Measurements from ENCODE around the gene SMARCA2. TPM values are rescaled to one million over a fixed set of nuclear protein-coding genes. Genes with fewer than 3 reads are reported as not detected.

SMARCA2 gene
- total and polyA plus RNA-seq, 10 of the 15 experiments (the other 5 are each of a cell fraction or from before 2014, with no cell fraction given) = 100 to 392 (median 204) TPM

- H3K9me3 ChIP-seq (replicated peaks; ENCODE audit: control insufficient read depth, insufficient read depth, low read length) = no peaks in the 10 kb centered on the region
- CTCF ChIA-PET = interaction anchor here (0.6 to 1.6 kb wide), 2 partner anchors 13 to 275 kb away, joined by 3 read pairs; no protein-coding TSS in a partner anchor
- H3K9ac ChIP-seq (ENCODE audit: control insufficient read depth, insufficient read depth, low read length) = no peak overlapping the region
- 42% methylated on average over 3 of the region's 3 CpGs for WGBS (ENCODE audit: insufficient coverage, insufficient replicate concordance, low lambda C conversion rate, missing lambda C conversion rate)
- intact Hi-C loops (cut with micrococcal nuclease; ENCODE audit: unreplicated experiment) = no loop called here
- no peaks in the 10 kb centered on the region for H3K27me3 ChIP-seq (replicated peaks in 1 of 2; ENCODE audit: control insufficient read depth in 2 of 2, insufficient read depth in 2 of 2, low read length in 1 of 2)
- H3K79me2 ChIP-seq (ENCODE audit: control insufficient read depth, insufficient read depth, low read length) = no peaks in the 10 kb centered on the region
- DNase-seq (ENCODE audit: low read depth, low spot score) (no peak), ATAC-seq (no peak), FAIRE-seq (no peak)
- H3K4me3 ChIP-seq = no peak overlapping the region
- POLR2A ChIA-PET = no interaction called here
- no peak overlapping the region for H2AFZ ChIP-seq (ENCODE audit: control insufficient read depth, low read depth, low read length)
- no peaks in the 10 kb centered on the region for H3K36me3 ChIP-seq (ENCODE audit: control insufficient read depth in 2 of 2, insufficient read depth in 2 of 2, low read length in 1 of 2)
- no TSS peak for BruUV-seq (replicated peaks)
- H3K27ac ChIP-seq (ENCODE audit: control insufficient read depth, insufficient read depth) = no peak overlapping the region
- RAD21 ChIA-PET (ENCODE audit: unreplicated experiment) = interaction anchor here (1.0 kb wide), 1 partner anchor 12 kb away, joined by 3 read pairs; no protein-coding TSS in a partner anchor
- no peak overlapping the region for H3K4me2 ChIP-seq (ENCODE audit: control insufficient read depth, insufficient read depth)
- no peaks in the 10 kb centered on the region for H3K4me1 ChIP-seq (ENCODE audit: control insufficient read depth, insufficient read depth, low read length)
- SMC1A ChIA-PET (ENCODE audit: uncharacterized antibody, unreplicated experiment) = interaction anchor here (0.9 kb wide), 1 partner anchor 252 kb away, joined by 5 read pairs; no protein-coding TSS in a partner anchor
- TF ChIP-seq BRCA1 (IDR thresholded peaks at IDR 0.05; ENCODE audit: low read depth, low read length) = no peak
- TF ChIP-seq RB1 (IDR thresholded peaks at IDR 0.05; ENCODE audit: borderline replicate concordance) = no peak
- H4K20me1 ChIP-seq (ENCODE audit: control insufficient read depth, insufficient read depth) = no peaks in the 10 kb centered on the region
- in situ Hi-C loops (cut with MboI) = no loop called here
Measured at GRCh38 chr9:2217540-2217939, 202.4 kb downstream of the SMARCA2 start.

- Histone ChIP-seq H3K4me1 (ENCODE audit: control insufficient read depth, insufficient read depth, low read length) (no peaks in the 10 kb centered on the region), H3K79me2 (ENCODE audit: control insufficient read depth, insufficient read depth, low read length) (no peaks in the 10 kb centered on the region), H4K20me1 (ENCODE audit: control insufficient read depth, insufficient read depth) (no peaks in the 10 kb centered on the region), H3K9me3 (replicated peaks; ENCODE audit: control insufficient read depth, insufficient read depth, low read length) (no peaks in the 10 kb centered on the region), H3K4me2 (ENCODE audit: control insufficient read depth, insufficient read depth) (no peak overlapping the region), H3K4me3 (no peak overlapping the region), H3K36me3 (ENCODE audit: control insufficient read depth in 2 of 2, insufficient read depth in 2 of 2, low read length in 1 of 2) (no peaks in the 10 kb centered on the region), H2AFZ (ENCODE audit: control insufficient read depth, low read depth, low read length) (no peak overlapping the region), H3K27ac (ENCODE audit: control insufficient read depth, insufficient read depth) (no peak overlapping the region), H3K27me3 (replicated peaks in 1 of 2; ENCODE audit: control insufficient read depth in 2 of 2, insufficient read depth in 2 of 2, low read length in 1 of 2) (no peaks in the 10 kb centered on the region), H3K9ac (ENCODE audit: control insufficient read depth, insufficient read depth, low read length) (no peak overlapping the region)
- in situ Hi-C loops (cut with MboI) = no loop called here
- no peak for TF ChIP-seq NFYA (IDR thresholded peaks at IDR 0.05; ENCODE audit: borderline replicate concordance, low read depth, low read length)
- TF ChIP-seq PAX5 (IDR thresholded peaks at IDR 0.05; ENCODE audit: borderline replicate concordance, low read depth, low read length) = no peak
- no peak for TF ChIP-seq RAD21 (IDR thresholded peaks at IDR 0.05; ENCODE audit: insufficient read depth, low read depth, low read length)
- no peak for TF ChIP-seq PKNOX1 (IDR thresholded peaks at IDR 0.05)
- no peak for TF ChIP-seq EZH2 (IDR thresholded peaks at IDR 0.05; ENCODE audit: borderline replicate concordance, control insufficient read depth, low read depth, low read length)
- TF ChIP-seq SRF (IDR thresholded peaks at IDR 0.05; ENCODE audit: low read depth in 2 of 2, low read length in 2 of 2) = no peak
- no peak for TF ChIP-seq SREBF1 (IDR thresholded peaks at IDR 0.05; ENCODE audit: low read length)
- TF ChIP-seq ZNF622 (IDR thresholded peaks at IDR 0.05) = no peak
- no peak for TF ChIP-seq GATAD2B (conservative IDR thresholded peaks at IDR 0.05; ENCODE audit: low read depth)
- TF ChIP-seq, protein P1, sequence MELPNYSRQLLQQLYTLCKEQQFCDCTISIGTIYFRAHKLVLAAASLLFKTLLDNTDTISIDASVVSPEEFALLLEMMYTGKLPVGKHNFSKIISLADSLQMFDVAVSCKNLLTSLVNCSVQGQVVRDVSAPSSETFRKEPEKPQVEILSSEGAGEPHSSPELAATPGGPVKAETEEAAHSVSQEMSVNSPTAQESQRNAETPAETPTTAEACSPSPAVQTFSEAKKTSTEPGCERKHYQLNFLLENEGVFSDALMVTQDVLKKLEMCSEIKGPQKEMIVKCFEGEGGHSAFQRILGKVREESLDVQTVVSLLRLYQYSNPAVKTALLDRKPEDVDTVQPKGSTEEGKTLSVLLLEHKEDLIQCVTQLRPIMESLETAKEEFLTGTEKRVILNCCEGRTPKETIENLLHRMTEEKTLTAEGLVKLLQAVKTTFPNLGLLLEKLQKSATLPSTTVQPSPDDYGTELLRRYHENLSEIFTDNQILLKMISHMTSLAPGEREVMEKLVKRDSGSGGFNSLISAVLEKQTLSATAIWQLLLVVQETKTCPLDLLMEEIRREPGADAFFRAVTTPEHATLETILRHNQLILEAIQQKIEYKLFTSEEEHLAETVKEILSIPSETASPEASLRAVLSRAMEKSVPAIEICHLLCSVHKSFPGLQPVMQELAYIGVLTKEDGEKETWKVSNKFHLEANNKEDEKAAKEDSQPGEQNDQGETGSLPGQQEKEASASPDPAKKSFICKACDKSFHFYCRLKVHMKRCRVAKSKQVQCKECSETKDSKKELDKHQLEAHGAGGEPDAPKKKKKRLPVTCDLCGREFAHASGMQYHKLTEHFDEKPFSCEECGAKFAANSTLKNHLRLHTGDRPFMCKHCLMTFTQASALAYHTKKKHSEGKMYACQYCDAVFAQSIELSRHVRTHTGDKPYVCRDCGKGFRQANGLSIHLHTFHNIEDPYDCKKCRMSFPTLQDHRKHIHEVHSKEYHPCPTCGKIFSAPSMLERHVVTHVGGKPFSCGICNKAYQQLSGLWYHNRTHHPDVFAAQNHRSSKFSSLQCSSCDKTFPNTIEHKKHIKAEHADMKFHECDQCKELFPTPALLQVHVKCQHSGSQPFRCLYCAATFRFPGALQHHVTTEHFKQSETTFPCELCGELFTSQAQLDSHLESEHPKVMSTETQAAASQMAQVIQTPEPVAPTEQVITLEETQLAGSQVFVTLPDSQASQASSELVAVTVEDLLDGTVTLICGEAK (IDR thresholded peaks at IDR 0.05; ENCODE audit: borderline replicate concordance) = no peak
- intact Hi-C loops (cut with micrococcal nuclease; ENCODE audit: unreplicated experiment) = no loop called here
- no TSS peak for BruUV-seq (replicated peaks)
- ATAC-seq = no peak
- ChIA-PET RAD21 (ENCODE audit: unreplicated experiment) (no interaction called here), POLR2A (no interaction called here), CTCF (interaction anchor here (1.1 kb wide), 1 partner anchor 9 kb away, joined by 3 read pairs; no protein-coding TSS in a partner anchor), SMC1A (ENCODE audit: uncharacterized antibody, unreplicated experiment) (interaction anchor here (1.0 to 1.5 kb wide), 2 partner anchors 9 to 11 kb away, joined by 3 to 7 read pairs; no protein-coding TSS in a partner anchor)
- 44% methylated on average over 3 of the region's 3 CpGs for WGBS (ENCODE audit: insufficient coverage, insufficient replicate concordance, low lambda C conversion rate, missing lambda C conversion rate)
- FAIRE-seq = no peak
- no peak for DNase-seq (ENCODE audit: low read depth, low spot score)
Measured at GRCh38 chr9:2220036-2220435, 204.9 kb downstream of the SMARCA2 start.

All from GM12878 (cell line).